Measurements from ENCODE around the gene BATF3.
A peak's percentile ranks its signal among the peaks of the same experiment; 100 is the strongest.
"Not testable (repeated sequence)": the region's sequence is repeated elsewhere in the genome, so short reads cannot be mapped to it uniquely, and the experiment has no call there.

BATF3 gene

GRCh38 chr1:212640223-212640878 lies 59.3 kb downstream of the BATF3 start:
- H3K4me2 ChIP-seq: 0 out of 2 replicates have a peak overlapping the region, but pooled peaks have one; percentile 0
- no peaks in the 10 kb centered on the region for H3K27me3 ChIP-seq
- no peaks in the 10 kb centered on the region for H4K20me1 ChIP-seq
- no peak for TF ChIP-seq Cebpa-rat (IDR thresholded peaks at IDR 0.05)
- H3K27ac ChIP-seq: no peak overlapping the region
- 0 out of 2 replicates have a peak, but pooled peaks cover 10% of the 10 kb centered on the region for H3K9me3 ChIP-seq
- H3K36me3 ChIP-seq: no peaks in the 10 kb centered on the region
- peaks cover 59% of the 10 kb centered on the region for H3K4me1 ChIP-seq
- H3K4me3 ChIP-seq: no peak overlapping the region
- H3K9ac ChIP-seq: no peak overlapping the region

DNA sequence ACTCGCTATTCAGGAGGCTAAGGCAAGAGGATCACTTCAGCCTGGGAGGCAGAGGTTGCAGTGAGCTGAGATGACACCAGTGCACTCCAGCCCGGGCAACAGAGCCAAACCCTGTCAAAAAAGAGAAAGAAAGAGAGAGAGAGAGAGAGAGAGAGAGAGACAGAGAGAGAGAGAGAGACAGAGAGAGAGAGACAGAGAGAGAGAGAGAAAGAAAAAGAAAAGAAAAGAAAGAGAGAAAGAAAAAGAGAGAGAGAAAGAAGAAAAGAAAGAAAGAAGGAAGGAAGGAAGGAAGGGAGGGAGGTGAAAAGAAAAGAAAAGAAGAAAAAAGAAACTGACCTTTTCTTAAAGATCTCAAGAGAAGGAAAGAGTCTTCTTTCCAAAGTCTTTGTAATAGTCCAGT lies 60.1 kb downstream of the BATF3 start:
- H3K4me2 ChIP-seq: peak overlapping the region; percentile 95
- not testable (repeated sequence) for H3K27me3 ChIP-seq, H3K36me3 ChIP-seq, H4K20me1 ChIP-seq, H3K9ac ChIP-seq, H3K9me3 ChIP-seq, H3K4me3 ChIP-seq
- peaks cover 64% of the 10 kb centered on the region for H3K4me1 ChIP-seq
- H3K27ac ChIP-seq: peak overlapping the region; percentile 42

- peak overlapping the region; percentile 95 for H3K4me2 ChIP-seq
- H3K36me3 ChIP-seq: no peaks in the 10 kb centered on the region
- no peak for TF ChIP-seq Cebpa-rat (IDR thresholded peaks at IDR 0.05)
- H3K4me1 ChIP-seq: peaks cover 65% of the 10 kb centered on the region
- H4K20me1 ChIP-seq: no peaks in the 10 kb centered on the region
- H3K9me3 ChIP-seq: peaks cover 11% of the 10 kb centered on the region; the same call in 1 of the 2 replicates
- H3K4me3 ChIP-seq: no peak overlapping the region
- H3K9ac ChIP-seq: peak overlapping the region; percentile 76; the same call in 1 of the 2 replicates
- peak overlapping the region; percentile 89 for H3K27ac ChIP-seq
- no peaks in the 10 kb centered on the region for H3K27me3 ChIP-seq
These were observed 61.0 kb downstream of the BATF3 start for GRCh38 chr1:212638492-212639151.

DNA sequence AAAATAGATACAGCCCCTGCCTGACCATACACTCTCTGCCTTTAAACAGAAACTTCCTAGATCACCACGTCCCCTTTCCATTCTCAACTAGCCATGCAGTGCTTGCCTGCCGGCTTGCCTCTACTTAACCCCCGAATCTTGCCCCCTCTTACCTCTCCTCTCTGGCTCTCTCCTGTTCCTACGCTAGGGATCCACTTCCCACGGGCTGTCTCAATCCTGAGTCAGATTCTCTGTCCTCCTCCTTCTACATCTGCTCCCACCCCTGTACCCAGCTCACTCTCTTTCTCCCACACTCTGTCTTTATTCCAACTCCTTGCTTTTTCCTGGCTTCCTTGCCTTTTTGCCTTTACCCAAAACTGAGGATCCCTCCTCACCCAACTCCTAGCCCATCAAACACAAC lies 61.7 kb downstream of the BATF3 start:
- no peaks in the 10 kb centered on the region for H4K20me1 ChIP-seq
- H3K27me3 ChIP-seq: no peaks in the 10 kb centered on the region
- peak overlapping the region; percentile 89 for H3K27ac ChIP-seq
- H3K9ac ChIP-seq: peak overlapping the region; percentile 76
- no peak for TF ChIP-seq Cebpa-rat (IDR thresholded peaks at IDR 0.05)
- no peak overlapping the region for H3K4me3 ChIP-seq
- H3K9me3 ChIP-seq: peaks cover 18% of the 10 kb centered on the region
- H3K4me2 ChIP-seq: peak overlapping the region; percentile 95
- no peaks in the 10 kb centered on the region for H3K36me3 ChIP-seq
- H3K4me1 ChIP-seq: peaks cover 70% of the 10 kb centered on the region

All from BLaER1 (cell line).